Panc1 (cell line): ENCODE measurements around the gene NPAS3. TPM values are rescaled to one million over a fixed set of nuclear protein-coding genes. Genes with fewer than 3 reads are reported as not detected.

Source experiments
- ATAC-seq: fragments of 200-7000 bp; cut with Tn5 transposase; 2 replicates; pipeline ENCODE4 v1.9.1; 2020; ENCODE audit warnings: mild to moderate bottlenecking, moderate library complexity
- BruUV-seq: library from RNA; stranded (reverse); fragments of 400-500 nt; replicated peaks from 2 replicates; lab custom pipeline; 2021; lab: Mats Ljungman, UMichigan
- CTCF ChIA-PET: fragments of 300-600 bp; sonication (Branson Sonifier 250); formaldehyde crosslinking; loops from one replicate; lab custom pipeline; 2022; ENCODE audit warnings: antibody characterized with exemption; lab: Charles Lee
- POLR2A ChIA-PET: fragments of 300-600 bp; sonication (Branson Sonifier 250); formaldehyde crosslinking; loops from one replicate; lab custom pipeline; 2022; ENCODE audit warnings: antibody characterized with exemption; lab: Charles Lee
- DNase-seq: peaks from one replicate; pipeline ENCODE4 v3.0.0-alpha.2; 2010; ENCODE audit warnings: low read depth, low spot score
- H3K27ac ChIP-seq: 2 replicates; pipeline ENCODE4 v1.5.1; 2011; ENCODE audit warnings: mild to moderate bottlenecking, low read length, inconsistent platforms
- H3K27me3 ChIP-seq: fragments of 200-500 bp; sonication (Bioruptor generic); 2 replicates; pipeline ENCODE4 v1.6.0; 2014; ENCODE audit warnings: low read length, inconsistent platforms; ENCODE audit not compliant: control insufficient read depth, insufficient read depth
- H3K36me3 ChIP-seq: fragments of 200-500 bp; sonication (Bioruptor generic); 2 replicates; pipeline ENCODE4 v1.5.1; 2014; ENCODE audit warnings: inconsistent platforms, mild to moderate bottlenecking, low read length, moderate library complexity; ENCODE audit not compliant: control insufficient read depth, insufficient read depth
- H3K4me1 ChIP-seq: 2 replicates; pipeline ENCODE4 v1.5.1; 2011; ENCODE audit warnings: inconsistent platforms, mild to moderate bottlenecking, low read length, moderate library complexity; ENCODE audit not compliant: control insufficient read depth, insufficient read depth
- H3K4me3 ChIP-seq, 2 experiments: 2 replicates each; pipeline ENCODE4 v1.5.1; 2011 to 2012; ENCODE audit warnings: low read depth in 2 of 2, low read length in 2 of 2, mild to moderate bottlenecking in 2 of 2, inconsistent platforms in 1 of 2, moderate library complexity in 1 of 2
- H3K9me3 ChIP-seq: fragments of 200-500 bp; sonication (Bioruptor generic); 2 replicates; pipeline ENCODE4 v1.5.1; 2014; ENCODE audit warnings: low read depth, mild to moderate bottlenecking, inconsistent platforms, low read length, moderate library complexity; ENCODE audit not compliant: control insufficient read depth, insufficient read depth
- POLR2AphosphoS5 ChIP-seq: IDR thresholded peaks from 2 replicates; pipeline ENCODE4 v1.6.1; 2012; ENCODE audit warnings: mild to moderate bottlenecking, low read depth, low read length, moderate library complexity
- SIN3A ChIP-seq: IDR thresholded peaks from 2 replicates; pipeline ENCODE4 v1.6.1; 2012; ENCODE audit warnings: low read depth, mild to moderate bottlenecking, low read length, moderate library complexity, borderline replicate concordance; ENCODE audit not compliant: insufficient read depth
- TCF7L2 ChIP-seq: IDR thresholded peaks from 2 replicates; pipeline ENCODE4 v1.6.1; 2011; ENCODE audit warnings: mild to moderate bottlenecking, low read depth, low read length, inconsistent platforms
- in situ Hi-C: cut with HindIII; loops from 2 replicates; pipeline ENCODE4 v1.10.0; 2016; ENCODE audit warnings: low sequenced_read_pairs, low pct_unique_long_range_greater_than_20kb
- intact Hi-C: fragments of 100-400 bp; cut with micrococcal nuclease; formaldehyde crosslinking; loops from one replicate; pipeline ENCODE4 v1.10.0; 2022; ENCODE audit not compliant: unreplicated experiment
- total RNA-seq: library from RNA; stranded (reverse); gene quantifications from one replicate; pipeline ENCODE4 v1.2.1, GENCODE V29; 2021; ENCODE audit not compliant: unreplicated experiment
- TF ChIP-seq, protein P1 (sequence below), 2 experiments: IDR thresholded peaks; 2 replicates each; pipeline ENCODE4 v1.6.1; 2011 to 2012; ENCODE audit warnings: low read depth in 2 of 2, control low read depth in 1 of 2, low read length in 1 of 2, mild to moderate bottlenecking in 1 of 2, moderate library complexity in 1 of 2; ENCODE audit not compliant: insufficient read depth in 1 of 2
- TF ChIP-seq, protein P2 (sequence below): fragments of 450-650 bp; IDR thresholded peaks from 2 replicates; pipeline ENCODE4 v1.5.1; 2017; ENCODE audit warnings: mild to moderate bottlenecking

The NPAS3 gene
- total RNA-seq, 1 experiment from 2014 or later = 0.23 TPM

DNA sequence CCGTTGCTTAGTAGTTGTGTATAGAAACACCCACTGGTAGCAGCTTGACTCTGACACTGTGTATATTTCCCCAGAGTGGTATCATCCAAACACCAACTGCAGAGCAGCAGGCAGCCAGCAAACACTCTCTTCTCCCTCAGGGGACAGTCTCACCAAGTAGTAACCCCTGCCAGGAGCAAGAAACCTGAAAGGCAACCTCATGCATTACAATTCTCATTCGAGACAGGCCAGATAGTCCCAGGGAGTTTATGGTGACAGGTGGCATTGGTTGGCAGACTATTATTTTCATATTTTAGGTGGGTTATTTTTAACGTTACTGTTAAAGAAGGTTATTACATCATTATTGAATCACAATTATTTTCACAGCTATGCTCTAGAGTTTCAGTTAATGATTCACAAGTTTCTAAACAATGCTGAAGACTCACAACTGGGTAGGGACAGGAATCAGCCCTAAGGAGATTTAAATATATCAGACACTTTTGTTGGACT is 789.4 kb downstream of the NPAS3 start:
- DNase-seq (no peak), ATAC-seq (no peak)
- TF ChIP-seq, protein P1, sequence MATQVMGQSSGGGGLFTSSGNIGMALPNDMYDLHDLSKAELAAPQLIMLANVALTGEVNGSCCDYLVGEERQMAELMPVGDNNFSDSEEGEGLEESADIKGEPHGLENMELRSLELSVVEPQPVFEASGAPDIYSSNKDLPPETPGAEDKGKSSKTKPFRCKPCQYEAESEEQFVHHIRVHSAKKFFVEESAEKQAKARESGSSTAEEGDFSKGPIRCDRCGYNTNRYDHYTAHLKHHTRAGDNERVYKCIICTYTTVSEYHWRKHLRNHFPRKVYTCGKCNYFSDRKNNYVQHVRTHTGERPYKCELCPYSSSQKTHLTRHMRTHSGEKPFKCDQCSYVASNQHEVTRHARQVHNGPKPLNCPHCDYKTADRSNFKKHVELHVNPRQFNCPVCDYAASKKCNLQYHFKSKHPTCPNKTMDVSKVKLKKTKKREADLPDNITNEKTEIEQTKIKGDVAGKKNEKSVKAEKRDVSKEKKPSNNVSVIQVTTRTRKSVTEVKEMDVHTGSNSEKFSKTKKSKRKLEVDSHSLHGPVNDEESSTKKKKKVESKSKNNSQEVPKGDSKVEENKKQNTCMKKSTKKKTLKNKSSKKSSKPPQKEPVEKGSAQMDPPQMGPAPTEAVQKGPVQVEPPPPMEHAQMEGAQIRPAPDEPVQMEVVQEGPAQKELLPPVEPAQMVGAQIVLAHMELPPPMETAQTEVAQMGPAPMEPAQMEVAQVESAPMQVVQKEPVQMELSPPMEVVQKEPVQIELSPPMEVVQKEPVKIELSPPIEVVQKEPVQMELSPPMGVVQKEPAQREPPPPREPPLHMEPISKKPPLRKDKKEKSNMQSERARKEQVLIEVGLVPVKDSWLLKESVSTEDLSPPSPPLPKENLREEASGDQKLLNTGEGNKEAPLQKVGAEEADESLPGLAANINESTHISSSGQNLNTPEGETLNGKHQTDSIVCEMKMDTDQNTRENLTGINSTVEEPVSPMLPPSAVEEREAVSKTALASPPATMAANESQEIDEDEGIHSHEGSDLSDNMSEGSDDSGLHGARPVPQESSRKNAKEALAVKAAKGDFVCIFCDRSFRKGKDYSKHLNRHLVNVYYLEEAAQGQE (IDR thresholded peaks at IDR 0.05; ENCODE audit: insufficient read depth in 1 of 2, low read depth in 2 of 2, low read length in 1 of 2) = no peak
- TF ChIP-seq POLR2AphosphoS5 (no peak), TCF7L2 (no peak), SIN3A (no peak)
- TF ChIP-seq, protein P2, sequence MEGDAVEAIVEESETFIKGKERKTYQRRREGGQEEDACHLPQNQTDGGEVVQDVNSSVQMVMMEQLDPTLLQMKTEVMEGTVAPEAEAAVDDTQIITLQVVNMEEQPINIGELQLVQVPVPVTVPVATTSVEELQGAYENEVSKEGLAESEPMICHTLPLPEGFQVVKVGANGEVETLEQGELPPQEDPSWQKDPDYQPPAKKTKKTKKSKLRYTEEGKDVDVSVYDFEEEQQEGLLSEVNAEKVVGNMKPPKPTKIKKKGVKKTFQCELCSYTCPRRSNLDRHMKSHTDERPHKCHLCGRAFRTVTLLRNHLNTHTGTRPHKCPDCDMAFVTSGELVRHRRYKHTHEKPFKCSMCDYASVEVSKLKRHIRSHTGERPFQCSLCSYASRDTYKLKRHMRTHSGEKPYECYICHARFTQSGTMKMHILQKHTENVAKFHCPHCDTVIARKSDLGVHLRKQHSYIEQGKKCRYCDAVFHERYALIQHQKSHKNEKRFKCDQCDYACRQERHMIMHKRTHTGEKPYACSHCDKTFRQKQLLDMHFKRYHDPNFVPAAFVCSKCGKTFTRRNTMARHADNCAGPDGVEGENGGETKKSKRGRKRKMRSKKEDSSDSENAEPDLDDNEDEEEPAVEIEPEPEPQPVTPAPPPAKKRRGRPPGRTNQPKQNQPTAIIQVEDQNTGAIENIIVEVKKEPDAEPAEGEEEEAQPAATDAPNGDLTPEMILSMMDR = no peak
- H3K4me3 ChIP-seq = no peak overlapping the region
- POLR2A ChIA-PET = no interaction called here
- no TSS peak for BruUV-seq
- H3K27me3 ChIP-seq = no peaks in the 10 kb centered on the region
- no peaks in the 10 kb centered on the region for H3K36me3 ChIP-seq
- in situ Hi-C loops (no loop called here), intact Hi-C loops (no loop called here)
- H3K27ac ChIP-seq = no peak overlapping the region
- no peaks in the 10 kb centered on the region for H3K4me1 ChIP-seq
- CTCF ChIA-PET = no interaction called here
- H3K9me3 ChIP-seq = no peaks in the 10 kb centered on the region

DNA sequence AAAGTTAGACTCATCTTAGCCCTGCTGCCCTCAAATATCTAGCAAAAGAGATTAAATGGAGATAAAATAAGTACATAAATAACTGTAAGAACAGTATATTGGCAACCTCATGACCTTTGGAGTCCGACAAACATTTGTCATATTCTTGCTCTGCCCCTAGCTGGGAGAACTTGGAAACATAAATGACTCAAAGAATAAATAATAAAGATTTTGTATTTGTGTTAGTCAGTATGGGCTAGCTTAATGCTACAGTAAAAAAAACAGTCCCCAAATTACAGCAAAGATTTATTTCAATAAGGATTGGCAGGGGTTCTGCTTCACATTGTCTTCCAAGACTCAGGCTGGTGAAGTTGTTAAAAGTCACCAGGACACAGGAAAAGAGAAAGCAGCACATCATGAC is 791.5 kb downstream of the NPAS3 start:
- TF ChIP-seq, protein P2 = no peak
- TF ChIP-seq POLR2AphosphoS5 = no peak
- intact Hi-C loops = no loop called here
- H3K27ac ChIP-seq = no peak overlapping the region
- no peaks in the 10 kb centered on the region for H3K4me1 ChIP-seq
- ChIA-PET POLR2A (no interaction called here), CTCF (no interaction called here)
- in situ Hi-C loops = no loop called here
- ATAC-seq = no peak
- BruUV-seq = no TSS peak
- no peaks in the 10 kb centered on the region for H3K27me3 ChIP-seq
- no peaks in the 10 kb centered on the region for H3K9me3 ChIP-seq
- H3K36me3 ChIP-seq = no peaks in the 10 kb centered on the region
- DNase-seq = no peak
- no peak overlapping the region for H3K4me3 ChIP-seq
